H1 (cell line): ENCODE results near the gene GRP. TPM values are rescaled to one million over a fixed set of nuclear protein-coding genes. Genes with fewer than 3 reads are reported as not detected.

Experiments used
- JUN ChIP-seq: IDR thresholded peaks from 2 replicates; pipeline ENCODE4 v1.6.1; 2011; ENCODE audit warnings: low read depth, mild to moderate bottlenecking, improper control_type of control experiment, low read length
- polyA plus RNA-seq, 7 experiments: library from polyadenylated mRNA; depleted of rRNA in 3 of 7; stranded (reverse) in 5 of 7; unstranded in 2 of 7; fragments of >200 nt in 5 of 7; fragments of 200-250 nt in 2 of 7; gene quantifications; 1 replicate in 5 of 7; 2 replicates in 1 of 7; 4 replicates in 1 of 7; pipeline versions ENCODE4 v1.2.1 to v1.2.3, GENCODE V29; 2011 to 2013; ENCODE audit warnings: missing spikeins in 2 of 7, mixed read lengths in 2 of 7
- total RNA-seq: library from RNA; stranded (reverse); fragmentation: NEBNext Ultra II Directional; extraction: Animal tissue kit (Norgen Biotek cat#: 25700); gene quantifications from 2 replicates; pipeline ENCODE4 v1.2.1, GENCODE V29; 2021
- TF ChIP-seq, protein P1 (sequence below): fragments of 300-600 bp; sonication (generic); IDR thresholded peaks from 2 replicates; pipeline ENCODE4 v1.7.1; 2012; ENCODE audit warnings: low read length, moderate library complexity, mild to moderate bottlenecking, inconsistent platforms; ENCODE audit not compliant: insufficient replicate concordance

Gene GRP
- total and polyA plus RNA-seq, 2 of the 8 experiments (the other 6 are each of a cell fraction or from before 2014, with no cell fraction given), result not detected

DNA sequence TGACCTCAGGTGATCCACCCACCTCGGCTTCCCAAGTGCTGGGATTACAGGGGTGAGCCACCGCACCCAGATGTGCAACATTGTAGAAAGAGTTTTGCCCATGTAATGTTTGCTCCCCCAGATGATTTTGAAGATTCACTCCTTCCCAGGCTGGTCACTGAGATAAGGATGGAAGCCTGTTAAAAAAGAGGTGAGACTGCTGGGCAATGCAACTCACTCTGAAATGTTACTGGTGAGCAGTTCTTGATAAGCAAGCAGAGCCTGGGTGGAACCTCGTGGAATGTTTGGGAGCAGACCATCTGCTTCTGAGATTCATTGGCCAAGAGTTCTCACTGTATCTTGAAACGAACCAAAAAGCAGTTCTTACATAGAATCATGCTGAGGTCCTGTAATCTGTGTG lies 19.7 kb downstream of the GRP start (continued):
- TF ChIP-seq, protein P1, sequence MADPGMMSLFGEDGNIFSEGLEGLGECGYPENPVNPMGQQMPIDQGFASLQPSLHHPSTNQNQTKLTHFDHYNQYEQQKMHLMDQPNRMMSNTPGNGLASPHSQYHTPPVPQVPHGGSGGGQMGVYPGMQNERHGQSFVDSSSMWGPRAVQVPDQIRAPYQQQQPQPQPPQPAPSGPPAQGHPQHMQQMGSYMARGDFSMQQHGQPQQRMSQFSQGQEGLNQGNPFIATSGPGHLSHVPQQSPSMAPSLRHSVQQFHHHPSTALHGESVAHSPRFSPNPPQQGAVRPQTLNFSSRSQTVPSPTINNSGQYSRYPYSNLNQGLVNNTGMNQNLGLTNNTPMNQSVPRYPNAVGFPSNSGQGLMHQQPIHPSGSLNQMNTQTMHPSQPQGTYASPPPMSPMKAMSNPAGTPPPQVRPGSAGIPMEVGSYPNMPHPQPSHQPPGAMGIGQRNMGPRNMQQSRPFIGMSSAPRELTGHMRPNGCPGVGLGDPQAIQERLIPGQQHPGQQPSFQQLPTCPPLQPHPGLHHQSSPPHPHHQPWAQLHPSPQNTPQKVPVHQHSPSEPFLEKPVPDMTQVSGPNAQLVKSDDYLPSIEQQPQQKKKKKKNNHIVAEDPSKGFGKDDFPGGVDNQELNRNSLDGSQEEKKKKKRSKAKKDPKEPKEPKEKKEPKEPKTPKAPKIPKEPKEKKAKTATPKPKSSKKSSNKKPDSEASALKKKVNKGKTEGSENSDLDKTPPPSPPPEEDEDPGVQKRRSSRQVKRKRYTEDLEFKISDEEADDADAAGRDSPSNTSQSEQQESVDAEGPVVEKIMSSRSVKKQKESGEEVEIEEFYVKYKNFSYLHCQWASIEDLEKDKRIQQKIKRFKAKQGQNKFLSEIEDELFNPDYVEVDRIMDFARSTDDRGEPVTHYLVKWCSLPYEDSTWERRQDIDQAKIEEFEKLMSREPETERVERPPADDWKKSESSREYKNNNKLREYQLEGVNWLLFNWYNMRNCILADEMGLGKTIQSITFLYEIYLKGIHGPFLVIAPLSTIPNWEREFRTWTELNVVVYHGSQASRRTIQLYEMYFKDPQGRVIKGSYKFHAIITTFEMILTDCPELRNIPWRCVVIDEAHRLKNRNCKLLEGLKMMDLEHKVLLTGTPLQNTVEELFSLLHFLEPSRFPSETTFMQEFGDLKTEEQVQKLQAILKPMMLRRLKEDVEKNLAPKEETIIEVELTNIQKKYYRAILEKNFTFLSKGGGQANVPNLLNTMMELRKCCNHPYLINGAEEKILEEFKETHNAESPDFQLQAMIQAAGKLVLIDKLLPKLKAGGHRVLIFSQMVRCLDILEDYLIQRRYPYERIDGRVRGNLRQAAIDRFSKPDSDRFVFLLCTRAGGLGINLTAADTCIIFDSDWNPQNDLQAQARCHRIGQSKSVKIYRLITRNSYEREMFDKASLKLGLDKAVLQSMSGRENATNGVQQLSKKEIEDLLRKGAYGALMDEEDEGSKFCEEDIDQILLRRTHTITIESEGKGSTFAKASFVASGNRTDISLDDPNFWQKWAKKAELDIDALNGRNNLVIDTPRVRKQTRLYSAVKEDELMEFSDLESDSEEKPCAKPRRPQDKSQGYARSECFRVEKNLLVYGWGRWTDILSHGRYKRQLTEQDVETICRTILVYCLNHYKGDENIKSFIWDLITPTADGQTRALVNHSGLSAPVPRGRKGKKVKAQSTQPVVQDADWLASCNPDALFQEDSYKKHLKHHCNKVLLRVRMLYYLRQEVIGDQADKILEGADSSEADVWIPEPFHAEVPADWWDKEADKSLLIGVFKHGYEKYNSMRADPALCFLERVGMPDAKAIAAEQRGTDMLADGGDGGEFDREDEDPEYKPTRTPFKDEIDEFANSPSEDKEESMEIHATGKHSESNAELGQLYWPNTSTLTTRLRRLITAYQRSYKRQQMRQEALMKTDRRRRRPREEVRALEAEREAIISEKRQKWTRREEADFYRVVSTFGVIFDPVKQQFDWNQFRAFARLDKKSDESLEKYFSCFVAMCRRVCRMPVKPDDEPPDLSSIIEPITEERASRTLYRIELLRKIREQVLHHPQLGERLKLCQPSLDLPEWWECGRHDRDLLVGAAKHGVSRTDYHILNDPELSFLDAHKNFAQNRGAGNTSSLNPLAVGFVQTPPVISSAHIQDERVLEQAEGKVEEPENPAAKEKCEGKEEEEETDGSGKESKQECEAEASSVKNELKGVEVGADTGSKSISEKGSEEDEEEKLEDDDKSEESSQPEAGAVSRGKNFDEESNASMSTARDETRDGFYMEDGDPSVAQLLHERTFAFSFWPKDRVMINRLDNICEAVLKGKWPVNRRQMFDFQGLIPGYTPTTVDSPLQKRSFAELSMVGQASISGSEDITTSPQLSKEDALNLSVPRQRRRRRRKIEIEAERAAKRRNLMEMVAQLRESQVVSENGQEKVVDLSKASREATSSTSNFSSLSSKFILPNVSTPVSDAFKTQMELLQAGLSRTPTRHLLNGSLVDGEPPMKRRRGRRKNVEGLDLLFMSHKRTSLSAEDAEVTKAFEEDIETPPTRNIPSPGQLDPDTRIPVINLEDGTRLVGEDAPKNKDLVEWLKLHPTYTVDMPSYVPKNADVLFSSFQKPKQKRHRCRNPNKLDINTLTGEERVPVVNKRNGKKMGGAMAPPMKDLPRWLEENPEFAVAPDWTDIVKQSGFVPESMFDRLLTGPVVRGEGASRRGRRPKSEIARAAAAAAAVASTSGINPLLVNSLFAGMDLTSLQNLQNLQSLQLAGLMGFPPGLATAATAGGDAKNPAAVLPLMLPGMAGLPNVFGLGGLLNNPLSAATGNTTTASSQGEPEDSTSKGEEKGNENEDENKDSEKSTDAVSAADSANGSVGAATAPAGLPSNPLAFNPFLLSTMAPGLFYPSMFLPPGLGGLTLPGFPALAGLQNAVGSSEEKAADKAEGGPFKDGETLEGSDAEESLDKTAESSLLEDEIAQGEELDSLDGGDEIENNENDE, result no peak
- no peak for TF ChIP-seq JUN
